Measurements from ENCODE around the gene DOK6. TPM values are rescaled to one million over a fixed set of nuclear protein-coding genes. Genes with fewer than 3 reads are reported as not detected.

Gene DOK6
- total and polyA plus RNA-seq, 2 donors (not counting 1 experiment from before 2014, with no cell fraction given), result not detected

GRCh38 chr18:69569133-69569532 lies 168.4 kb downstream of the DOK6 start:
- intact Hi-C loops (cut with micrococcal nuclease), result no loop called here
- H3K4me2 ChIP-seq (replicated peaks; ENCODE audit: low read depth, low read length, poor library complexity, severe bottlenecking), result no peak overlapping the region
- Mint-ChIP-seq H3K4me3 (no peak overlapping the region), H3K9me3 (ENCODE audit: insufficient read depth) (peaks cover 7% of the 10 kb centered on the region), H3K4me1 (no peaks in the 10 kb centered on the region), H3K27ac (no peak overlapping the region), H3K27me3 (no peaks in the 10 kb centered on the region)
- H2AFZ ChIP-seq (ENCODE audit: insufficient read depth, low read depth, low read length, poor library complexity, severe bottlenecking), result no peak overlapping the region
- ChIA-PET CTCF (no interaction called here), POLR2A (no interaction called here)
- DNase-seq (no peak), ATAC-seq (ENCODE audit: low read depth) (no peak)
- no peaks in the 10 kb centered on the region for H3K4me1 ChIP-seq (ENCODE audit: control insufficient read depth in 2 of 2, insufficient read depth in 2 of 2, low read length in 2 of 2)
- no peaks in the 10 kb centered on the region for H3K79me2 ChIP-seq (ENCODE audit: control insufficient read depth, insufficient read depth, low read length)
- H4K20me1 ChIP-seq (ENCODE audit: control insufficient read depth, insufficient read depth, low read length, poor library complexity, severe bottlenecking), result no peaks in the 10 kb centered on the region
- no peak for TF ChIP-seq EZH2 (IDR thresholded peaks at IDR 0.05; ENCODE audit: borderline replicate concordance, insufficient read depth, low read depth, low read length, poor library complexity, severe bottlenecking)
- no peak for TF ChIP-seq CTCF (IDR thresholded peaks at IDR 0.05)
- H3K9me3 ChIP-seq (ENCODE audit: control extremely low read depth in 1 of 3, control insufficient read depth in 2 of 3, insufficient read depth in 1 of 3, low read length in 2 of 3), result peaks cover 0 to 12% (median 3%) of the 10 kb centered on the region in 3 donors
- H3K27ac ChIP-seq (ENCODE audit: low read length in 2 of 2), result no peak overlapping the region
- WGBS (ENCODE audit: insufficient coverage), result no CpG with 5 or more reads among the region's 2 CpGs
- H3K36me3 ChIP-seq (replicated peaks in 1 of 2; ENCODE audit: control extremely low read depth in 1 of 2, control insufficient read depth in 1 of 2, extremely low read depth in 1 of 2, insufficient read depth in 2 of 2, low read length in 1 of 2), result no peaks in the 10 kb centered on the region
- H3K4me3 ChIP-seq (ENCODE audit: control extremely low read depth in 1 of 5, extremely low read depth in 1 of 5, insufficient read depth in 1 of 5, low read depth in 2 of 5, low read length in 4 of 5), result no peak overlapping the region
- H3K27me3 ChIP-seq (replicated peaks in 1 of 4; ENCODE audit: control extremely low read depth in 1 of 4, control insufficient read depth in 3 of 4, insufficient read depth in 4 of 4, low read length in 3 of 4), result no peaks in the 10 kb centered on the region
- H3K9ac ChIP-seq (ENCODE audit: low read length), result no peak overlapping the region

GRCh38 chr18:69574401-69574800 lies 173.7 kb downstream of the DOK6 start:
- H3K27ac ChIP-seq (ENCODE audit: low read length in 2 of 2), result no peak overlapping the region
- no peak overlapping the region for H3K4me2 ChIP-seq (replicated peaks; ENCODE audit: low read depth, low read length, poor library complexity, severe bottlenecking)
- Mint-ChIP-seq H3K27ac (no peak overlapping the region), H3K4me3 (no peak overlapping the region), H3K9me3 (ENCODE audit: insufficient read depth) (no peaks in the 10 kb centered on the region), H3K27me3 (no peaks in the 10 kb centered on the region), H3K4me1 (no peaks in the 10 kb centered on the region)
- intact Hi-C loops (cut with micrococcal nuclease), result no loop called here
- H3K79me2 ChIP-seq (ENCODE audit: control insufficient read depth, insufficient read depth, low read length), result no peaks in the 10 kb centered on the region
- ATAC-seq (ENCODE audit: low read depth) (no peak), DNase-seq (no peak)
- no peak overlapping the region for H3K9ac ChIP-seq (ENCODE audit: low read length)
- H3K4me3 ChIP-seq (ENCODE audit: control extremely low read depth in 1 of 5, extremely low read depth in 1 of 5, insufficient read depth in 1 of 5, low read depth in 2 of 5, low read length in 4 of 5), result no peak overlapping the region
- H4K20me1 ChIP-seq (ENCODE audit: control insufficient read depth, insufficient read depth, low read length, poor library complexity, severe bottlenecking), result no peaks in the 10 kb centered on the region
- no peaks in the 10 kb centered on the region for H3K27me3 ChIP-seq (replicated peaks in 1 of 4; ENCODE audit: control extremely low read depth in 1 of 4, control insufficient read depth in 3 of 4, insufficient read depth in 4 of 4, low read length in 3 of 4)
- 60% methylated on average over 1 of the region's 2 CpGs for WGBS (ENCODE audit: insufficient coverage)
- CTCF ChIA-PET, result no interaction called here
- POLR2A ChIA-PET, result no interaction called here
- H3K9me3 ChIP-seq (ENCODE audit: control extremely low read depth in 1 of 3, control insufficient read depth in 2 of 3, insufficient read depth in 1 of 3, low read length in 2 of 3), result no peaks in the 10 kb centered on the region
- no peak overlapping the region for H2AFZ ChIP-seq (ENCODE audit: insufficient read depth, low read depth, low read length, poor library complexity, severe bottlenecking)
- H3K36me3 ChIP-seq (replicated peaks in 1 of 2; ENCODE audit: control extremely low read depth in 1 of 2, control insufficient read depth in 1 of 2, extremely low read depth in 1 of 2, insufficient read depth in 2 of 2, low read length in 1 of 2), result no peaks in the 10 kb centered on the region
- no peaks in the 10 kb centered on the region for H3K4me1 ChIP-seq (ENCODE audit: control insufficient read depth in 2 of 2, insufficient read depth in 2 of 2, low read length in 2 of 2)
- no peak for TF ChIP-seq EZH2 (IDR thresholded peaks at IDR 0.05; ENCODE audit: borderline replicate concordance, insufficient read depth, low read depth, low read length, poor library complexity, severe bottlenecking)
- no peak for TF ChIP-seq CTCF (IDR thresholded peaks at IDR 0.05)

Measured in B cell (primary cell).